Fibroblast of peridontal ligament (primary cell): Measurements from ENCODE around the gene SLC35A4.

ENCODE experiments used
- DNase-seq: peaks from one replicate; pipeline ENCODE4 v3.0.0-alpha.2; 2010; ENCODE audit errors: extremely low read depth

Gene SLC35A4, protein sequence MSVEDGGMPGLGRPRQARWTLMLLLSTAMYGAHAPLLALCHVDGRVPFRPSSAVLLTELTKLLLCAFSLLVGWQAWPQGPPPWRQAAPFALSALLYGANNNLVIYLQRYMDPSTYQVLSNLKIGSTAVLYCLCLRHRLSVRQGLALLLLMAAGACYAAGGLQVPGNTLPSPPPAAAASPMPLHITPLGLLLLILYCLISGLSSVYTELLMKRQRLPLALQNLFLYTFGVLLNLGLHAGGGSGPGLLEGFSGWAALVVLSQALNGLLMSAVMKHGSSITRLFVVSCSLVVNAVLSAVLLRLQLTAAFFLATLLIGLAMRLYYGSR

DNA sequence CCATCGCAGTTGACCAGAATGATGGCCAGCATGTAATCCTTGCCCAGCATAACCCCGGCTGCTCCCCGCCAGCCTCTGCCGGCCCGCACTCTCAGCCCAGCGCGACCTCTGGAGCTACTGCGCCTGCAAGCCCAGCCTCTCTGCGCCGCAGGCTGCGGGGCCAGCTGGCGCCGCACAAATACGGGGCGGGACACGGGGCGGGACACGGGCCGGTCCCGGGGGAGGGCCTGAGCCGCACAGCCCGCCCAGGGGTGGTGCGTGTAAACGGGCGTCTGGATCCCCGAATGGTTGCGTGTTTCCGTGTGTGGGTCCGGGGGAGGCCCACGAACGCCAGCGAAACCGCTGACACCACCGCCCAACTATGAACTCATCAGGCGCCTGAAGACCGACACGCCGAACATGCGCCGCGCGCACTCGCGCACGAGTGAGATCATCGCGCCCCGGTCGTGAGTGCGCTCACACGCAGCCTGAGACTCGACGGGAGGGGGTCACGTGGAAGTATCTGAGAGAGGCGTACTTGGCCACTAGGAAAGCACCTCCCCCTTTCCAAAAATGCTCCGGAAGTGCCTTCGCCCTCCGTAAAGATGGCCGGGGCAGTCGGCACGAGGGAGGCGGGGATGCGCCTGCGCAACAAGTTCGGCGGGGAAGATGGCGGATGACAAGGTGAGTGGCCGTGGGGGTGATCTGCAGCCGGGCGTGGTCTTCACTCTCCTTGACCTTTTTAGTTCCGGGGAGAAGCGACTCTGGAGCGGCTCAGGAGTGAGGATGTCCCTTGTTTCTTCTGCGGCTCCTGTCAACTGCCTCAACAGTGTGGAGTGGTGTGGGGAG is at the start of gene SLC35A4, which contains the start of gene APBB3:
Gene SLC35A4 (plus strand): TSS at position 633 of the 828 bp plus-strand sequence. CDS start 2,342 bp downstream, outside the sequence.
Gene APBB3 (minus strand): TSS at position 403 of the 828 bp plus-strand sequence. CDS start 353 bp downstream, at position 50.
- DNase-seq: peak; percentile 99

GRCh38 chr5:140524003-140524402 is 40.6 kb upstream of the SLC35A4 start:
- no peak for DNase-seq

DNA sequence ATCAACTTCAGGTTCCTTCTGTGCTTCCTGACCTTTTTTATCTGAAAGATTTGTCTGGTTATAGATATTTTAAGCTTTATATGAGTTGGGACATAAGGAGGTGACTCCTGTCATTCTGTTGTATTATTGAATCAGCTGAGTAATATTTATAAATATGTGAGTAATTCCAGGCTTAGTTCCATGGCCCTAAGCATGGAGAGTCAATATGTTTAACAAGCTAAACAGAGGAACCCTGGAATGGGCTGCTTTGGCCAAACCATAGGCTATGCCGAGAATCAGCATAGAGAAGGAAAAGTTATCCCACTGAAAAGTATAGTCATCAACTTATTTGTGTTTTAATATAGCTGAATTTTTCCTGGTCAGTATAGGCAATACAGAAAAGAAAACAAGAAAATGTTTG is 24.4 kb upstream of the SLC35A4 start:
- no peak for DNase-seq

- DNase-seq: no peak
Measured at GRCh38 chr5:140542972-140543371, 21.7 kb upstream of the SLC35A4 start.

GRCh38 chr5:140544986-140545385 is 19.6 kb upstream of the SLC35A4 start:
- DNase-seq: no peak

DNA sequence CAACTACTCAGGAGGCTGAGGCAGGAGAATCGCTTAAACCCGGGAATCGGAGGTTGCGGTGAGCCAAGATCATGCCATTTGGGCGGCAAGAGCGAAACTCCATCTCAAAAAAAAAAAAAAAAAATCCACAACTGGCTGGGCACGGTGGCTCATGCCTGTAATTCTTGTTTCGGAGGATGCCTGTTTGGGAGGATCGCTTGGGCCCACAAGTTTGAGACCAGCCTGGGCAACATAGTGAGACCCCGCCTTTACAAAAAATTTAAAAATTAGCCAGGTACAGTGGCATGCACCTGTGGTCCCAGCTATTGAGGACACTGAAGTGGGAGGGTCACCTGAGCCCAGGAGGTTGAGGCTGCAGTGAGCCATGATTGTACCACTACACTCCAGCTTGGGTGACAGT is 19.0 kb upstream of the SLC35A4 start:
- no peak for DNase-seq

GRCh38 chr5:140546851-140547507 is 17.6 kb upstream of the SLC35A4 start:
- no peak for DNase-seq

GRCh38 chr5:140547508-140548299 is 16.9 kb upstream of the SLC35A4 start, which contains the start of gene EIF4EBP3:
TSS of gene EIF4EBP3 (plus strand) at chr5:140547662. CDS start at chr5:140547738, 76 bp downstream.
- DNase-seq: peak; percentile 97

- DNase-seq: no peak
Measured at GRCh38 chr5:140548300-140548688, 16.3 kb upstream of the SLC35A4 start.

- DNase-seq: no peak
Measured at GRCh38 chr5:140548791-140549190, 15.8 kb upstream of the SLC35A4 start.

GRCh38 chr5:140549237-140550144 is 15.1 kb upstream of the SLC35A4 start:
- DNase-seq: peak; percentile 59

DNA sequence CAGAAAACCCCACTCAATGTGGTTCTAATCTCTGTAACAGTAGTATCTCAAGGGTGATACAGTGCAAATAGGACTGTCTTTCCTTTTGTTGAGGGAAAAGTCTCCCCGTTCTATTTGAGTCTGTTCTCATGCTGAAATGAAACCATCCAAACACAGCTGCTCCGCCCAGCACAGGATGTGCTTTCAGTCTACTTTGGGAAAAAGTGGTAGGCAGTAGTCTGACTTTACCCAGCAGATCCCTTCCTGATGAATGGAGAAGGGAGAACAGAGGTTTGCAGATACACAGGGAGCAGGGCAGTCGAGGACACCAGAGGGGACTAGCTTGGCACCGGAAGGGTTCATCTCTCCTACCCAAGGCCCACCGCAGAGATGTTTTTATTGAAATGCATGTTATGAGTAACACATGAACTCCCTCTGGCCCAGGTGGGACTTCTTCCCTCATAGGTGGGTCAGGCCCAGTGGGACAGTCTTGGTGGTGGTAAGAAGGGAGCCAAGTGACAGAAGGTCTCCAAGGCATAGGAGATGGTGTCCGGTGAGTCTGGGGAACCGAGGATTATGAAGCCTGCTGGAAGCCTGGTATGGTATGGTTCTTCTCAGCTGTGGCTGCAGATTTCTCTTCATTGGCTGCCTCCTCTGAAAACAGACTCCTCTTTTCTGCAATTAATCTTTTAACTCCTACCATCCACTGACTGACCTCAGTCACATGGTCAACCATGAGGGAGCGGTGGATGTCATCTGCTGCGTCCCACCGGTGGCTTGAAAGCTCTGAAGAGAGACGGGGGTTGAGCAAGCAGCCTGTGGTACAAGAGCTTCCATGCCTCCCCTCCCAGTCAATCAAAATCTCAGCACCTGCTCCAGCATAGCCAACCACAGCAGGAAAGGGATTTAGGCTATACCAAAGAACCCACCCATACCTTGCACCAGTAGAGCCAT is 14.2 kb upstream of the SLC35A4 start:
- no peak for DNase-seq

- DNase-seq: no peak
Measured at GRCh38 chr5:140551872-140552271, 12.8 kb upstream of the SLC35A4 start.

DNA sequence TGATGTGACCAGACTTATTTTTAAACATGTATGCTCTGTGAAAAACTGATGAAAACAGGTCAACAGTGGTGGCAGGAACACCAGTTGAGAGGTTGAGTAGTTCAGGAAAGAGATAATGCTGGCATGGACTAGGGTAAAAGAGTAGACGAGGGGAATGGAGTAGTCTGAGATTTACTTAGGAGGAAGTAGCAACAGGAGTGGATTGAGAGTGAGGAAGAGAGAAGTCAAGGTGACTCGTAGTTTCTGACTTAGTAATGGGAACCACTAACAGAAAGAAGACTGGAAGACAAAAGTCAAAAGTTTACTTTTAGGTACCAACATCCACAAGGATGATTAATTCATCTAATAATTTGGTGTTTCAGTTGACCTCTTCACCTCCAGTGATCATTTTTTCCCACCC is 11.0 kb upstream of the SLC35A4 start:
- no peak for DNase-seq

- peak; percentile 56 for DNase-seq
Measured at GRCh38 chr5:140554454-140554853, 10.2 kb upstream of the SLC35A4 start.

DNA sequence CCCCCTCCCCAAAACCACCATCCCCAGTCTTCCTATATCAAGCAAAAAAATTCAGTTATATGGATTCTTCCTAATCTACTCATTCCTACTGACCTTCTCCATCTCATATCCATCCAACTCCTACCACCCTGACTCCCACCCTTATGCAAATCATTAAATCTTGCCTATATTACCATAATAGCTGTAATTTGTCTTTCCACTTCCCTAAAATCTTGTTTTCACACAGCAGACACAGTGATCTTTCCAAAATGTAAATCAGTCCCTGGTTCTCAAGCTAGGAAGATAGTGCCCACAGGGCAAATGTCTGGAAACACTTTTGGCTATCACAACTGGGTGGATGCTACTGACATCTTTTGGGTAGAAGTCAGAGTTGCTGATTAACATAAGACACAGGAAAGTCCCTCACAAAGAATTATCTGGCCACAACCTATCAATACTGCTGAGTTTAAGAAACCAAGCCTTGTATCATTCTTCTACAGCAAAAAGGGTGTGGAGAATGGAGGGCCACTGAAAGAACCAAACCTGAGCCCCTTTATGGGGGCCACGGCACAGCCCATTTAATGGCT is 8.8 kb upstream of the SLC35A4 start:
- DNase-seq: peak; percentile 18

- DNase-seq: peak; percentile 54
Measured at GRCh38 chr5:140556438-140556837, 8.2 kb upstream of the SLC35A4 start.

- DNase-seq: peak; percentile 86
Measured at GRCh38 chr5:140557136-140557805, 7.4 kb upstream of the SLC35A4 start, which contains the start of gene SRA1. TSS of gene SRA1 (minus strand) at chr5:140557473. CDS start at chr5:140557452, 21 bp downstream.
